ENCODE results near the gene FCHSD2.

GRCh38 chr11:72826191-72826941 is 315.8 kb downstream of the FCHSD2 start:
- TF ChIP-seq MEF2D (CRISPR knock-in tag; IDR thresholded peaks at IDR 0.05) (no peak), HOXA7 (CRISPR knock-in tag; IDR thresholded peaks at IDR 0.05) (no peak), MTERF4 (CRISPR knock-in tag; IDR thresholded peaks at IDR 0.05) (no peak), ZNF510 (CRISPR knock-in tag; IDR thresholded peaks at IDR 0.05; ENCODE audit: low read depth) (no peak), SMC3 (IDR thresholded peaks at IDR 0.05; ENCODE audit: low read length) (no peak), TCF12 (IDR thresholded peaks at IDR 0.05) (no peak), TCF12 (CRISPR knock-in tag; IDR thresholded peaks at IDR 0.05) (no peak), JUNB (CRISPR knock-in tag; IDR thresholded peaks at IDR 0.05; ENCODE audit: borderline replicate concordance) (no peak), FOXO4 (CRISPR knock-in tag; conservative IDR thresholded peaks at IDR 0.05) (no peak)
